ENCODE results near the gene CTSF. TPM values are rescaled to one million over a fixed set of nuclear protein-coding genes. Genes with fewer than 3 reads are reported as not detected.
A peak's percentile ranks its signal among the peaks of the same experiment; 100 is the strongest.
"Not testable (repeated sequence)": the region's sequence is repeated elsewhere in the genome, so short reads cannot be mapped to it uniquely, and the experiment has no call there.

The CTSF gene
- total RNA-seq, 1 donor from 2014 or later: 15.2 TPM

- TF ChIP-seq CTCF (conservative IDR thresholded peaks at IDR 0.05; ENCODE audit: low read depth, low read length): no peak
- H3K4me3 ChIP-seq (ENCODE audit: low read depth, low read length): no peak overlapping the region
- peak; percentile 37 for DNase-seq (ENCODE audit: low read depth)
Observed at GRCh38 chr11:66607126-66607834, 38.9 kb upstream of the CTSF start.

GRCh38 chr11:66606608-66607007 is 38.2 kb upstream of the CTSF start:
- DNase-seq (ENCODE audit: low read depth); H3K4me3 ChIP-seq (ENCODE audit: low read depth, low read length): not testable (repeated sequence)

GRCh38 chr11:66604155-66604554 is 35.7 kb upstream of the CTSF start:
- no peak for TF ChIP-seq CTCF (conservative IDR thresholded peaks at IDR 0.05; ENCODE audit: low read depth, low read length)
- no peak overlapping the region for H3K4me3 ChIP-seq (ENCODE audit: low read depth, low read length)
- DNase-seq (ENCODE audit: low read depth): no peak

GRCh38 chr11:66603072-66603471 is 34.7 kb upstream of the CTSF start:
- TF ChIP-seq CTCF (conservative IDR thresholded peaks at IDR 0.05; ENCODE audit: low read depth, low read length): no peak
- DNase-seq (ENCODE audit: low read depth): no peak
- H3K4me3 ChIP-seq (ENCODE audit: low read depth, low read length): no peak overlapping the region

GRCh38 chr11:66600631-66601233 is 32.3 kb upstream of the CTSF start:
- H3K4me3 ChIP-seq (ENCODE audit: low read depth, low read length): no peak overlapping the region
- TF ChIP-seq CTCF (conservative IDR thresholded peaks at IDR 0.05; ENCODE audit: low read depth, low read length): no peak
- DNase-seq (ENCODE audit: low read depth): no peak

- no peak overlapping the region for H3K4me3 ChIP-seq (ENCODE audit: low read depth, low read length)
- no peak for TF ChIP-seq CTCF (conservative IDR thresholded peaks at IDR 0.05; ENCODE audit: low read depth, low read length)
- no peak for DNase-seq (ENCODE audit: low read depth)
Observed at GRCh38 chr11:66600219-66600618, 31.8 kb upstream of the CTSF start.

GRCh38 chr11:66598993-66599392 is 30.6 kb upstream of the CTSF start:
- no peak for TF ChIP-seq CTCF (conservative IDR thresholded peaks at IDR 0.05; ENCODE audit: low read depth, low read length)
- no peak overlapping the region for H3K4me3 ChIP-seq (ENCODE audit: low read depth, low read length)
- DNase-seq (ENCODE audit: low read depth): no peak
